Activated CD4-positive, alpha-beta T cell treated with anti-CD3 and anti-CD28 coated beads, Interleukin-2, amount 10 ng/mL, durations not matched to agents 24 days and 14 days (primary cell): ENCODE measurements around the gene ATL1. TPM values are rescaled to one million over a fixed set of nuclear protein-coding genes. Genes with fewer than 3 reads are reported as not detected.
A peak's percentile ranks its signal among the peaks of the same experiment; 100 is the strongest.
"Not testable (repeated sequence)": the region's sequence is repeated elsewhere in the genome, so short reads cannot be mapped to it uniquely, and the experiment has no call there.

ENCODE experiments used
- DNase-seq: peaks from one replicate; pipeline ENCODE4 v3.0.0; 2022
- H3K27ac Mint-ChIP-seq: one replicate; pipeline ENCODE4 v1.8.0; 2022; ENCODE audit warnings: mild to moderate bottlenecking, mixed read lengths
- H3K27me3 Mint-ChIP-seq: one replicate; pipeline ENCODE4 v1.8.0; 2022; ENCODE audit warnings: mixed read lengths
- H3K36me3 Mint-ChIP-seq: one replicate; pipeline ENCODE4 v1.8.0; 2022; ENCODE audit warnings: low read depth, mild to moderate bottlenecking, mixed read lengths
- H3K4me1 Mint-ChIP-seq: one replicate; pipeline ENCODE4 v1.8.0; 2021; ENCODE audit warnings: mixed read lengths
- H3K4me3 Mint-ChIP-seq: one replicate; pipeline ENCODE4 v1.8.0; 2022; ENCODE audit warnings: mild to moderate bottlenecking, moderate library complexity, mixed read lengths
- H3K9me3 Mint-ChIP-seq: one replicate; pipeline ENCODE4 v1.8.0; 2021; ENCODE audit warnings: mixed read lengths
- intact Hi-C: fragments of 100-400 bp; cut with micrococcal nuclease; formaldehyde crosslinking; loops from one replicate; pipeline ENCODE4 v1.15.1; 2023
- total RNA-seq: library from RNA; stranded (reverse); gene quantifications from 2 replicates; pipeline ENCODE4 v1.2.3, GENCODE V29; 2022

ATL1 gene
- total RNA-seq, 1 donor from 2014 or later = 0.75 TPM

- Mint-ChIP-seq H3K36me3 (no peaks in the 10 kb centered on the region), H3K9me3 (no peaks in the 10 kb centered on the region), H3K27me3 (peaks cover 11% of the 10 kb centered on the region), H3K4me1 (no peaks in the 10 kb centered on the region), H3K4me3 (no peak overlapping the region), H3K27ac (no peak overlapping the region)
- intact Hi-C loops = loop anchor here (5.0 kb wide), 1 partner anchor 246 kb away; no protein-coding TSS in a partner anchor
- DNase-seq = no peak
Observed at GRCh38 chr14:50616275-50616674, 56.3 kb downstream of the ATL1 start.

GRCh38 chr14:50619569-50620141 lies 59.7 kb downstream of the ATL1 start:
- intact Hi-C loops = loop anchor here (1.0 to 5.0 kb wide), 3 partner anchors 154 to 243 kb away; no protein-coding TSS in a partner anchor
- Mint-ChIP-seq H3K4me1 (no peaks in the 10 kb centered on the region), H3K27me3 (peaks cover 2% of the 10 kb centered on the region), H3K4me3 (no peak overlapping the region), H3K27ac (no peak overlapping the region), H3K36me3 (no peaks in the 10 kb centered on the region), H3K9me3 (no peaks in the 10 kb centered on the region)
- DNase-seq = peak; percentile 63

DNA sequence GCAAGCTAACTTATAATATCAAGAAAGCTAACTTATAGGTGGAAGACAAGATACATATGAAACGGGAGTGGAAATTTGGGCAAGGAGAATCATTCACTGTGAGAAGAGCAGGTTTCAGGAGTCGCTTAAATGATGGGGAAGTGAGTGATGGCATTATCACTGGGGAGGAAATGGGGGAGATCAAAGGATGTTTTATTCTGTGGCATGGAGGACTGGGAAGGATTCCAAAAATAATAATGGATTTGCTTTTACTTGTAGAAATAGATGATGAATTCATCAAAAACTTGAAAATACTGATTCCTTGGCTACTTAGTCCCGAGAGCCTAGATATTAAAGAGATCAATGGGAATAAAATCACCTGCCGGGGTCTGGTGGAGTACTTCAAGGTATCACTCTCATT lies 60.4 kb downstream of the ATL1 start:
- intact Hi-C loops = no loop called here
- no peak overlapping the region for H3K4me3 Mint-ChIP-seq
- no peak overlapping the region for H3K27ac Mint-ChIP-seq
- H3K27me3 Mint-ChIP-seq = peaks cover 1% of the 10 kb centered on the region
- no peaks in the 10 kb centered on the region for H3K4me1 Mint-ChIP-seq
- no peak for DNase-seq
- no peaks in the 10 kb centered on the region for H3K9me3 Mint-ChIP-seq
- no peaks in the 10 kb centered on the region for H3K36me3 Mint-ChIP-seq

DNA sequence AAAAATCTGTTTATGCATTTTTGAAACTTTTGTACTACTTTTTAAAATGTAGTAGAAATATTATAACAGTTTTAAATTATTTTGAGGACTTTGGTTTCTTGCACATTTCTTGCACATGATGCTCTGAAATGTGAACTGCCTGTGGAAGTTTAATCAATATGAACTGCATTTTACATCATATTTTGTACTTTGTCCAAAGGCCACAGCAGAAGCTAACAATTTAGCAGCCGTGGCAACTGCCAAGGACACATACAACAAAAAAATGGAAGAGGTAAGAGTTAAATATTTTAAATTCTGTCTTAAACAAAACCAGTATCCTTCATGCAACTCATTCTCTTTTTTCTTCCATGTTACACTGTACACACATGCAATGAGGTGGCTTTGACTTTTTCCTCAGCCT lies 63.0 kb downstream of the ATL1 start:
- H3K4me3 Mint-ChIP-seq = no peak overlapping the region
- H3K27me3 Mint-ChIP-seq = no peaks in the 10 kb centered on the region
- H3K4me1 Mint-ChIP-seq = no peaks in the 10 kb centered on the region
- no peak for DNase-seq
- H3K36me3 Mint-ChIP-seq = no peaks in the 10 kb centered on the region
- no peaks in the 10 kb centered on the region for H3K9me3 Mint-ChIP-seq
- H3K27ac Mint-ChIP-seq = no peak overlapping the region
- intact Hi-C loops = no loop called here

- H3K4me1 Mint-ChIP-seq = no peaks in the 10 kb centered on the region
- H3K27ac Mint-ChIP-seq = no peak overlapping the region
- H3K4me3 Mint-ChIP-seq = no peak overlapping the region
- no peaks in the 10 kb centered on the region for H3K27me3 Mint-ChIP-seq
- intact Hi-C loops = no loop called here
- H3K36me3 Mint-ChIP-seq = no peaks in the 10 kb centered on the region
- DNase-seq = no peak
- no peaks in the 10 kb centered on the region for H3K9me3 Mint-ChIP-seq
Observed at GRCh38 chr14:50624447-50624846, 64.5 kb downstream of the ATL1 start.

GRCh38 chr14:50624947-50625346 lies 65.0 kb downstream of the ATL1 start:
- H3K27me3 Mint-ChIP-seq, intact Hi-C loops, H3K4me1 Mint-ChIP-seq, DNase-seq, H3K36me3 Mint-ChIP-seq, H3K9me3 Mint-ChIP-seq, H3K4me3 Mint-ChIP-seq, H3K27ac Mint-ChIP-seq: not testable (repeated sequence)

DNA sequence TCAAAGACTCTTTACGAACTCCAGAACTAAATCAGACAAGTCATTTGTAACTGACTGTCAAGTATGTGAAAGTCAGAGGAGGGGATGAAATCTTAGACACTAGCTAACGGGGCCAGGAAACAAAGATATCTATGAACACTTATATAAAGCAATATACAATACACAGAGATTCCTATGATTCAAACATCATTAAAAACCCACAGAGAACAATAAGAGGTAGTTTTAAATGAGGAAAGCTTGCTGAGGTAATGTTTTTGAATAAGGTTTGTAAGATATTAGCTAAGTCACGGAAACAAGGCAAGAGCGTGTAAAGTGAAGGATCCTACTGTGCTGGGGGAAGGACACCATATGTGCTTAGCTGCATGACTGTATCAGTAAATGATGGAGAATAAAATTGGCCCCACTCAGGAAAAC lies 71.5 kb downstream of the ATL1 start:
- Mint-ChIP-seq H3K9me3 (no peaks in the 10 kb centered on the region), H3K36me3 (no peaks in the 10 kb centered on the region), H3K4me1 (no peaks in the 10 kb centered on the region), H3K4me3 (no peak overlapping the region), H3K27ac (no peak overlapping the region), H3K27me3 (no peaks in the 10 kb centered on the region)
- intact Hi-C loops = no loop called here
- no peak for DNase-seq

- Mint-ChIP-seq H3K27me3 (no peaks in the 10 kb centered on the region), H3K4me3 (no peak overlapping the region), H3K36me3 (no peaks in the 10 kb centered on the region), H3K9me3 (no peaks in the 10 kb centered on the region), H3K4me1 (no peaks in the 10 kb centered on the region), H3K27ac (no peak overlapping the region)
- intact Hi-C loops = no loop called here
- DNase-seq = no peak
Observed at GRCh38 chr14:50633954-50634353, 74.0 kb downstream of the ATL1 start.

- intact Hi-C loops = no loop called here
- no peaks in the 10 kb centered on the region for H3K27me3 Mint-ChIP-seq
- H3K27ac Mint-ChIP-seq = no peak overlapping the region
- no peak for DNase-seq
- H3K36me3 Mint-ChIP-seq = no peaks in the 10 kb centered on the region
- H3K4me3 Mint-ChIP-seq = no peak overlapping the region
- H3K9me3 Mint-ChIP-seq = no peaks in the 10 kb centered on the region
- no peaks in the 10 kb centered on the region for H3K4me1 Mint-ChIP-seq
Observed at GRCh38 chr14:50635141-50635540, 75.2 kb downstream of the ATL1 start.

DNA sequence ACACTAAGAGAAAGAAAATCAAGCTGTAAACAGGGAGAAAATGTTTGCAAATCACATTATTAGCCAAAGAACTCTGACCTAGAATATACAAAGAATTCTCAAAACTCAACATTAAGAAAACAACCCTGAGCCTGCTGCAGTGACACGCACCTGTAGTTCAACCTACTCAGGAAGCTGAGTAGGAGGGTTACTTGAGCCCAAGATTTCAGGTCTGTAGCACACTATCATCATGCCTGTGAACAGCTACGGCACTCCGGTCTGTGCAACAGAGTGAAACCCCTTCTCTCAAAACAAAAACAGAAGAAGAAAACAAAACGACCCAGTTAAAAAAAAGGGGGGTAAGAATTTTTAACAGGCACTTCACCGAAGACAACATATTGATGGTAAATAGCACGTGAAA lies 87.3 kb downstream of the ATL1 start:
- H3K4me1 Mint-ChIP-seq = no peaks in the 10 kb centered on the region
- intact Hi-C loops = no loop called here
- DNase-seq = no peak
- H3K27ac Mint-ChIP-seq = no peak overlapping the region
- no peaks in the 10 kb centered on the region for H3K36me3 Mint-ChIP-seq
- no peaks in the 10 kb centered on the region for H3K27me3 Mint-ChIP-seq
- H3K9me3 Mint-ChIP-seq = no peaks in the 10 kb centered on the region
- H3K4me3 Mint-ChIP-seq = no peak overlapping the region

DNA sequence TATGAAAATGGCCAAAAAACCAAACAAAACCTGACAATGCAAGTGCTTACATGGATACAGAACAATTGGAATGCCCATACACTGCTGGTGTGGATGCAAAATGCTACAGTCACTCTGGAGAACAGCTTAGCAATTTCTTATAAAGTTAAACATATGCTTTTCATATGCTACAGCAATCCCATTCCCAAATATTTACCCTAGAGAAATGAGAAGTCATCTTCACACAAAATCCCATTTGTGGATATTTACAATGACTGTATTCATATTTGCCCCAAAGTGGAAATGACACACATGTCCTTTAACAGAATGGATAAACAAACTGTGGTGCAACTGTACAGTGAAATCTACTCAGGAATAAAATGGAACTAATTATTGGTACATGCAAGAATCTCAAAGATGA lies 87.8 kb downstream of the ATL1 start:
- H3K27ac Mint-ChIP-seq = no peak overlapping the region
- H3K27me3 Mint-ChIP-seq = no peaks in the 10 kb centered on the region
- no peaks in the 10 kb centered on the region for H3K4me1 Mint-ChIP-seq
- H3K36me3 Mint-ChIP-seq = no peaks in the 10 kb centered on the region
- intact Hi-C loops = no loop called here
- DNase-seq = no peak
- no peak overlapping the region for H3K4me3 Mint-ChIP-seq
- H3K9me3 Mint-ChIP-seq = no peaks in the 10 kb centered on the region

- H3K36me3 Mint-ChIP-seq = no peaks in the 10 kb centered on the region
Observed at GRCh38 chr14:50649691-50650090, 89.7 kb downstream of the ATL1 start.

DNA sequence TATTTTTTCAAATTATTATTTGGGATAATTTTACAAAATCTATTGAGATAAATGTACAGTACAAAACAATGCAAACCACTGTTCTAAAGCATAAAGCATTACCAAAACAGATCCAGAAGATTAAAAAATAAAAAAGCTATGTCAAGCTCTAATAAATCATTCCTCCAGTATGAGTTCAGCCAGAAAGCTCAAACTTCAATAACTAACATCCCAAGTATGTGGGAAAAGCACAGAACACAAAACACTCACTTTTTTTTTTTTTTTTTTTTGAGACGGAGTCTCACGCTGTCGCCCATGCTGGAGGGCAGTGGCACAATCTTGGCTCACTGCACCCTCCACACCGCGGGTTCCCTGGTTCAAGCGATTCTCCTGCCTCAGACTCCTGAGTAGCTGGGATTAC lies 96.8 kb downstream of the ATL1 start:
- Mint-ChIP-seq H3K9me3 (no peaks in the 10 kb centered on the region), H3K27me3 (no peaks in the 10 kb centered on the region), H3K4me1 (no peaks in the 10 kb centered on the region), H3K27ac (no peak overlapping the region), H3K36me3 (peaks cover 6% of the 10 kb centered on the region), H3K4me3 (no peak overlapping the region)
- intact Hi-C loops = no loop called here
- no peak for DNase-seq

More at GRCh38 chr14:50649691-50650090, 89.7 kb downstream of the ATL1 start:
- no peak overlapping the region for H3K4me3 Mint-ChIP-seq
- no peak overlapping the region for H3K27ac Mint-ChIP-seq
- H3K27me3 Mint-ChIP-seq = no peaks in the 10 kb centered on the region
- intact Hi-C loops = no loop called here
- no peaks in the 10 kb centered on the region for H3K9me3 Mint-ChIP-seq
- H3K4me1 Mint-ChIP-seq = no peaks in the 10 kb centered on the region
- DNase-seq = no peak

- H3K4me1 Mint-ChIP-seq = no peaks in the 10 kb centered on the region
- no peaks in the 10 kb centered on the region for H3K9me3 Mint-ChIP-seq
- H3K36me3 Mint-ChIP-seq = peaks cover 6% of the 10 kb centered on the region
- intact Hi-C loops = no loop called here
- no peak for DNase-seq
- no peak overlapping the region for H3K4me3 Mint-ChIP-seq
- no peaks in the 10 kb centered on the region for H3K27me3 Mint-ChIP-seq
- no peak overlapping the region for H3K27ac Mint-ChIP-seq
Observed at GRCh38 chr14:50657753-50658152, 97.8 kb downstream of the ATL1 start.

- no peak for DNase-seq
- no peak overlapping the region for H3K27ac Mint-ChIP-seq
- H3K4me3 Mint-ChIP-seq = no peak overlapping the region
- intact Hi-C loops = no loop called here
- H3K27me3 Mint-ChIP-seq = no peaks in the 10 kb centered on the region
- H3K4me1 Mint-ChIP-seq = peaks cover 2% of the 10 kb centered on the region
- peaks cover 8% of the 10 kb centered on the region for H3K36me3 Mint-ChIP-seq
- no peaks in the 10 kb centered on the region for H3K9me3 Mint-ChIP-seq
Observed at GRCh38 chr14:50658203-50658602, 98.3 kb downstream of the ATL1 start.
